Breast epithelium (tissue), 3 donors: ENCODE measurements around the gene MTF2.
"Not testable (repeated sequence)": the region's sequence is repeated elsewhere in the genome, so short reads cannot be mapped to it uniquely, and the experiment has no call there.

Experiments used
- POLR2A ChIP-seq: fragments of 450-650 bp; IDR thresholded peaks from one replicate; pipeline ENCODE4 v1.6.1; 2016; ENCODE audit warnings: antibody characterized with exemption, mild to moderate bottlenecking, moderate library complexity
- POLR2AphosphoS5 ChIP-seq, 3 donors: sonication (generic); formaldehyde crosslinking; IDR thresholded peaks; one replicate each; pipeline ENCODE4 v1.6.1; 2017; ENCODE audit warnings: antibody characterized with exemption in 3 of 3
- TF ChIP-seq, protein P1 (sequence below), 3 donors: fragments of 450-650 bp; IDR thresholded peaks; one replicate each; pipeline ENCODE4 v1.5.1; 2016 to 2017; ENCODE audit warnings: antibody characterized with exemption in 3 of 3, mild to moderate bottlenecking in 3 of 3, moderate library complexity in 3 of 3

- TF ChIP-seq, protein P1, sequence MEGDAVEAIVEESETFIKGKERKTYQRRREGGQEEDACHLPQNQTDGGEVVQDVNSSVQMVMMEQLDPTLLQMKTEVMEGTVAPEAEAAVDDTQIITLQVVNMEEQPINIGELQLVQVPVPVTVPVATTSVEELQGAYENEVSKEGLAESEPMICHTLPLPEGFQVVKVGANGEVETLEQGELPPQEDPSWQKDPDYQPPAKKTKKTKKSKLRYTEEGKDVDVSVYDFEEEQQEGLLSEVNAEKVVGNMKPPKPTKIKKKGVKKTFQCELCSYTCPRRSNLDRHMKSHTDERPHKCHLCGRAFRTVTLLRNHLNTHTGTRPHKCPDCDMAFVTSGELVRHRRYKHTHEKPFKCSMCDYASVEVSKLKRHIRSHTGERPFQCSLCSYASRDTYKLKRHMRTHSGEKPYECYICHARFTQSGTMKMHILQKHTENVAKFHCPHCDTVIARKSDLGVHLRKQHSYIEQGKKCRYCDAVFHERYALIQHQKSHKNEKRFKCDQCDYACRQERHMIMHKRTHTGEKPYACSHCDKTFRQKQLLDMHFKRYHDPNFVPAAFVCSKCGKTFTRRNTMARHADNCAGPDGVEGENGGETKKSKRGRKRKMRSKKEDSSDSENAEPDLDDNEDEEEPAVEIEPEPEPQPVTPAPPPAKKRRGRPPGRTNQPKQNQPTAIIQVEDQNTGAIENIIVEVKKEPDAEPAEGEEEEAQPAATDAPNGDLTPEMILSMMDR (IDR thresholded peaks at IDR 0.05): not testable (repeated sequence)
- not testable (repeated sequence) for TF ChIP-seq POLR2A; POLR2AphosphoS5 (IDR thresholded peaks at IDR 0.05)
Measured at GRCh38 chr1:93170141-93170678, 91.1 kb downstream of the MTF2 start.
